GM06990 (cell line): ENCODE measurements around the gene LKAAEAR1.

Experiments
- DNase-seq: peaks from one replicate; pipeline ENCODE4 v3.0.0-alpha.2; 2011; ENCODE audit not compliant: insufficient read length; ENCODE audit errors: extremely low read depth
- H3K27me3 ChIP-seq: replicated peaks from 2 replicates; pipeline ENCODE4 v1.6.0; 2011; ENCODE audit warnings: low read length; ENCODE audit not compliant: control insufficient read depth, insufficient read depth
- H3K36me3 ChIP-seq: 2 replicates; pipeline ENCODE4 v1.5.1; 2011; ENCODE audit warnings: low read length; ENCODE audit not compliant: control insufficient read depth, insufficient read depth
- H3K4me3 ChIP-seq: replicated peaks from 2 replicates; pipeline ENCODE4 v1.5.1; 2011; ENCODE audit warnings: low read depth, mild to moderate bottlenecking, control low read depth, low read length
- CTCF ChIP-seq: IDR thresholded peaks from 2 replicates; pipeline ENCODE4 v1.5.1; 2011; ENCODE audit warnings: low read length, control low read depth, mild to moderate bottlenecking, inconsistent platforms; ENCODE audit not compliant: insufficient read depth, poor library complexity, severe bottlenecking

Gene LKAAEAR1

GRCh38 chr20:64036346-64037198 lies 47.6 kb downstream of the LKAAEAR1 start:
- H3K27me3 ChIP-seq: no peaks in the 10 kb centered on the region
- no peak for TF ChIP-seq CTCF
- DNase-seq: peak; percentile 56

GRCh38 chr20:64035933-64036345 lies 48.3 kb downstream of the LKAAEAR1 start, which contains the start of gene C20orf204:
Gene C20orf204 (plus strand): TSS chr20:64036182. CDS start chr20:64036324, 142 bp downstream.
- no peak for DNase-seq
- TF ChIP-seq CTCF: no peak
- H3K27me3 ChIP-seq: no peaks in the 10 kb centered on the region
- peaks cover 5% of the 10 kb centered on the region for H3K36me3 ChIP-seq
- no peak within 1 kb of the TSS for H3K4me3 ChIP-seq

More at GRCh38 chr20:64036346-64037198, 47.6 kb downstream of the LKAAEAR1 start:
- H3K36me3 ChIP-seq: peaks cover 5% of the 10 kb centered on the region
- no peak overlapping the region for H3K4me3 ChIP-seq

GRCh38 chr20:64035066-64035932 lies 48.9 kb downstream of the LKAAEAR1 start:
- peaks cover 9% of the 10 kb centered on the region for H3K36me3 ChIP-seq
- DNase-seq: peak; percentile 69
- TF ChIP-seq CTCF: no peak
- no peak overlapping the region for H3K4me3 ChIP-seq
- H3K27me3 ChIP-seq: no peaks in the 10 kb centered on the region

- Histone ChIP-seq H3K4me3 (no peak overlapping the region), H3K27me3 (no peaks in the 10 kb centered on the region), H3K36me3 (peaks cover 15% of the 10 kb centered on the region)
- TF ChIP-seq CTCF: no peak
- DNase-seq: no peak
Observed at GRCh38 chr20:64033981-64034493, 50.2 kb downstream of the LKAAEAR1 start.
